Measurements from ENCODE around the gene TSEN54. TPM values are rescaled to one million over a fixed set of nuclear protein-coding genes. Genes with fewer than 3 reads are reported as not detected.

The TSEN54 gene
- total and polyA plus RNA-seq, 7 donors = 5.7 to 14.9 (median 9.7) TPM

- TF ChIP-seq, protein P1, sequence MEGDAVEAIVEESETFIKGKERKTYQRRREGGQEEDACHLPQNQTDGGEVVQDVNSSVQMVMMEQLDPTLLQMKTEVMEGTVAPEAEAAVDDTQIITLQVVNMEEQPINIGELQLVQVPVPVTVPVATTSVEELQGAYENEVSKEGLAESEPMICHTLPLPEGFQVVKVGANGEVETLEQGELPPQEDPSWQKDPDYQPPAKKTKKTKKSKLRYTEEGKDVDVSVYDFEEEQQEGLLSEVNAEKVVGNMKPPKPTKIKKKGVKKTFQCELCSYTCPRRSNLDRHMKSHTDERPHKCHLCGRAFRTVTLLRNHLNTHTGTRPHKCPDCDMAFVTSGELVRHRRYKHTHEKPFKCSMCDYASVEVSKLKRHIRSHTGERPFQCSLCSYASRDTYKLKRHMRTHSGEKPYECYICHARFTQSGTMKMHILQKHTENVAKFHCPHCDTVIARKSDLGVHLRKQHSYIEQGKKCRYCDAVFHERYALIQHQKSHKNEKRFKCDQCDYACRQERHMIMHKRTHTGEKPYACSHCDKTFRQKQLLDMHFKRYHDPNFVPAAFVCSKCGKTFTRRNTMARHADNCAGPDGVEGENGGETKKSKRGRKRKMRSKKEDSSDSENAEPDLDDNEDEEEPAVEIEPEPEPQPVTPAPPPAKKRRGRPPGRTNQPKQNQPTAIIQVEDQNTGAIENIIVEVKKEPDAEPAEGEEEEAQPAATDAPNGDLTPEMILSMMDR (IDR thresholded peaks at IDR 0.05) = no peak
- Histone ChIP-seq H3K27ac (no peak overlapping the region), H3K4me1 (peaks cover 10% of the 10 kb centered on the region), H3K27me3 (ENCODE audit: insufficient read depth in 3 of 3, low read length in 2 of 3) (peaks cover 0 to 12% (median 0%) of the 10 kb centered on the region in 3 donors), H3K36me3 (ENCODE audit: insufficient read depth in 1 of 2, low read depth in 1 of 2) (peaks cover 2 to 20% of the 10 kb centered on the region in 2 donors), H3K4me3 (peak overlapping the region; percentile 72), H3K9me3 (no peaks in the 10 kb centered on the region)
- ATAC-seq = peak in 3 of 4 donors; percentile 6 to 9 (median 9)
- 3 to 4% (median 3%) methylated on average over 42 to 60 of the region's 60 CpGs for WGBS, 3 donors
- DNase-seq = no peak
- intact Hi-C loops (cut with DNase I) = no loop called here
Observed at GRCh38 chr17:75525806-75526554, 9.7 kb downstream of the TSEN54 start.

GRCh38 chr17:75526555-75527270, 10.4 kb downstream of the TSEN54 start:
- DNase-seq (no peak), ATAC-seq (no peak)
- intact Hi-C loops (cut with DNase I) = no loop called here
- H3K27ac ChIP-seq = no peak overlapping the region
- H3K9me3 ChIP-seq = no peaks in the 10 kb centered on the region
- TF ChIP-seq, protein P1 (IDR thresholded peaks at IDR 0.05) = no peak
- H3K36me3 ChIP-seq (ENCODE audit: insufficient read depth in 1 of 2, low read depth in 1 of 2) = peaks cover 2 to 13% of the 10 kb centered on the region in 2 donors
- peak overlapping the region; percentile 72 for H3K4me3 ChIP-seq
- WGBS, 3 donors = 61 to 75% (median 61%) methylated on average over 11 to 13 of the region's 13 CpGs
- peaks cover 0 to 12% (median 0%) of the 10 kb centered on the region in 3 donors for H3K27me3 ChIP-seq (ENCODE audit: insufficient read depth in 3 of 3, low read length in 2 of 3)
- peaks cover 10% of the 10 kb centered on the region for H3K4me1 ChIP-seq

DNA sequence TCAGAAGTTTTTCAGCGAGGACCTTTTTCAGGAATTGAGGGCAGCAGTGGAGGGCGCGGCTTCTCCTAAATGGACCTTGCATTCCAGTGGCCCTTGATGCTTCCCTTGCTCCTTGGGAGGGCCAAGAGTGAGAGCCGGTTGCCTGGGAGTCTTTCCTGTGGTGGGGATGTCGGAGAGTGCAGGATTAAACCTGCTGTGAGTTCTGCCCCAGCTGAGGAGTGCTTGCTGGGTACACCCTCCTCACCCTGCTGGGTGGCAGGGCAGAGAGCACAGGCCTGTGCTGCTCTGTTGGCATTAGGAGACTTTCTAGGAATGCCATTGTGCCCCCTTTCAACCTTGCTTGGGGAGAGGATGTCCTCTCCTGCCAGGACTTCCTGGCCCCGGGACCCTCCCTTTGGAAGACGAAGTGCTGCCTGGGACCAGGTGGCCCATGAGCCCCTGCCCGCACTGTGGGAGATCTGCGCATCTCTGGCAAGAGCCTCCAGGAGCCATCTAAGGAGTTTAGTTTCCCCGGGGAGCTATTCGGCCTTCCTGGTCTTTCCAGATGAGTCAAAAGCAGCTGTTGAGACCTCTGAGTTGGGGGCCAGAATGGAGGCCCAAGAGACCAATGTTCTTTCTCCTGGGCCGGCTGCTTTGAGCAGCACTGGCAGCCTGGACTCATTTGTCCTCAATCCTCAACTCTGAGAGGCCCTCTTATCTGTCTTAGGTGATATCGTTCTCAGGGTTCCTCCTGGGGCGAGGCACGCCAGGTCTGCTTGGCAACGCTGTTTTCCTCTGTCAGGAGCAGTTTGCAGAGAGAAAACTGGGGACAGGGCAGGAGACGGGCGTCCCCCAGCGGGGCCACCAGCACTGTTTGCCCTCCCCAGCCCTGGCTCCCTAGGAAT, 14.8 kb downstream of the TSEN54 start:
- Histone ChIP-seq H3K36me3 (ENCODE audit: insufficient read depth in 1 of 2, low read depth in 1 of 2) (no peaks in the 10 kb centered on the region), H3K27ac (no peak overlapping the region), H3K9me3 (no peaks in the 10 kb centered on the region), H3K27me3 (ENCODE audit: insufficient read depth in 3 of 3, low read length in 2 of 3) (peaks cover 0 to 9% (median 0%) of the 10 kb centered on the region in 3 donors), H3K4me1 (peaks cover 6% of the 10 kb centered on the region), H3K4me3 (no peak overlapping the region)
- no peak for ATAC-seq
- intact Hi-C loops (cut with DNase I) = no loop called here
- no peak for DNase-seq
- 75% methylated on average over 19 of the region's 19 CpGs for WGBS, 3 donors
- TF ChIP-seq, protein P1 (IDR thresholded peaks at IDR 0.05) = no peak

DNA sequence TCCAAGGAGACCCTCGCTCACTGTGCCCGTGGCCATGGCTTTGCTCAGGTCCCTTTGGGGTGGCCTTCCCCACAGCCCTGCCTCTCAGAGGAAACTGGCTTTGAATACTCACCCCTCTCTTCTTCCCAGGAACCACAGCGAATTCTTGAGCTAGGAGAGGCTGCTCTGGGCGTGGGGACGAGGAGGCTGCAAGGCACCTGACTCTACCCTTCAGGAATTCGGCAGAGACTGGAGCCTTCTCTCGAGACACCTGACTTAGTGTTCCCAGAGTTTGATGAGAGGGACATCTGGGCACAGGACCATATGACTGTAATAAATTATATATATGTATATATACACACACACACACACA, 15.4 kb downstream of the TSEN54 start:
- H3K9me3 ChIP-seq = no peaks in the 10 kb centered on the region
- ATAC-seq (no peak), DNase-seq (no peak)
- H3K4me1 ChIP-seq = peaks cover under 1% of the 10 kb centered on the region
- no peak overlapping the region for H3K4me3 ChIP-seq
- H3K27ac ChIP-seq = no peak overlapping the region
- 86 to 96% (median 88%) methylated on average over 7 of the region's 7 CpGs for WGBS, 3 donors
- TF ChIP-seq, protein P1 (IDR thresholded peaks at IDR 0.05) = no peak
- peaks cover 0 to 3% (median 0%) of the 10 kb centered on the region in 3 donors for H3K27me3 ChIP-seq (ENCODE audit: insufficient read depth in 3 of 3, low read length in 2 of 3)
- H3K36me3 ChIP-seq (ENCODE audit: insufficient read depth in 1 of 2, low read depth in 1 of 2) = no peaks in the 10 kb centered on the region
- intact Hi-C loops (cut with DNase I) = no loop called here
